Activated CD4-positive, alpha-beta memory T cell treated with anti-CD3 and anti-CD28 coated beads for 36 hours (primary cell): Measurements from ENCODE around the gene HUNK. TPM values are rescaled to one million over a fixed set of nuclear protein-coding genes. Genes with fewer than 3 reads are reported as not detected.

Experiments used
- CTCF ChIA-PET: fragments of 350-600 bp; sonication (Branson Sonifier 250); formaldehyde crosslinking; loops from one replicate; lab custom pipeline; 2021; ENCODE audit warnings: antibody characterized with exemption, inconsistent platforms; lab: Charles Lee
- POLR2A ChIA-PET: fragments of 350-600 bp; sonication (Branson Sonifier 250); formaldehyde crosslinking; loops from one replicate; lab custom pipeline; 2021; ENCODE audit warnings: antibody characterized with exemption; lab: Charles Lee
- DNase-seq: peaks from one replicate; pipeline ENCODE4 v3.0.0-alpha.2; 2020
- H3K27ac Mint-ChIP-seq: one replicate; pipeline ENCODE4 v1.8.0; 2021; ENCODE audit warnings: mixed read lengths
- H3K27me3 Mint-ChIP-seq: one replicate; pipeline ENCODE4 v1.8.0; 2021; ENCODE audit warnings: mixed read lengths
- H3K36me3 Mint-ChIP-seq: one replicate; pipeline ENCODE4 v1.8.0; 2021; ENCODE audit warnings: mixed read lengths
- H3K4me1 Mint-ChIP-seq: one replicate; pipeline ENCODE4 v1.8.0; 2021; ENCODE audit warnings: low read depth, mixed read lengths
- H3K4me3 Mint-ChIP-seq: one replicate; pipeline ENCODE4 v1.8.0; 2021; ENCODE audit warnings: mild to moderate bottlenecking, mixed read lengths
- H3K9me3 Mint-ChIP-seq: one replicate; pipeline ENCODE4 v1.8.0; 2021; ENCODE audit warnings: mixed read lengths
- intact Hi-C: fragments of 100-400 bp; cut with micrococcal nuclease; formaldehyde crosslinking; loops from one replicate; pipeline ENCODE4 v1.15.1; 2023
- total RNA-seq, 2 experiments: library from RNA; stranded (reverse); gene quantifications; one replicate each; pipeline ENCODE4 v1.2.3, GENCODE V29; 2021

The HUNK gene
- total RNA-seq, 2 experiments from 2014 or later, result 0.10 to 0.17 TPM

DNA sequence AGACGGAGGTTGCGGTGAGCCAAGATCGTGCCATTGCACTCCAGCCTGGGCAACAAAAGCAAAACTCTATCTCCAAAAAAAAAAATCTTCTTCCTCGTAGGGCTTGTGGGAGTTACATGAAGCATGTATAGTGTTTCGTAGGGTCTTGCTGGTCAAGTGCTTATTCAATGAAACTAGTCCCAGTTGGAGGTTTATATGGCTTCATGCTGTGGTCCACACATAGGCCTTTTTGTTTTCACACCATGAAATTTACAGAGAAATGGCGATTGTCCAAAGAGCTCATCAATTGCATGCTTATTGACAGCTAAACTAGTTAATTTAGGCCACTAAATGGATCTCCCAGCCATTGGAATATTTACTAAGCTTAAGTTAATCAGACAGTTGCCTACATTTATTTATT lies 29.6 kb downstream of the HUNK start:
- Mint-ChIP-seq H3K27me3 (peaks cover 9% of the 10 kb centered on the region), H3K36me3 (no peaks in the 10 kb centered on the region), H3K4me1 (peaks cover 8% of the 10 kb centered on the region), H3K4me3 (no peak overlapping the region), H3K27ac (no peak overlapping the region), H3K9me3 (no peaks in the 10 kb centered on the region)
- intact Hi-C loops, result no loop called here
- DNase-seq, result no peak
- ChIA-PET CTCF (no interaction called here), POLR2A (no interaction called here)

DNA sequence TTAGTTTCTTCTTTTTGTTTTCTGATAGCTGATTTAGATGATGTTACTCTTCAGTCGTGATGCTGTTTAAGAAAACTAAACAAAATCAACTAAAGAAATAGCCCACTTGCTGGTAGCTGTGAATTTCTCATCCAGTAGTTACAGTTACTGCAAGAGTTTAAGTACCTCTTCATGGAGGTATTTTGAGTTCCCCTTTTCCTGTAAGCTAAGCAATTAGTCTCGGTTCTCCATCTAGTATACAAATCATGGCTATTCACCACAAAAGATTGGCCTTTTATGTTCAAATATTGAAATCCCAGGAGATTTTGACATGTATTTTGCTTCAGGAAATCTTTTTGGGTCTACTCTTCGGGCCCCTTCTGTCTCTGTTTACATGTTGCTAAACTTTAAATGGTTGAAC lies 31.1 kb downstream of the HUNK start:
- peaks cover 17% of the 10 kb centered on the region for H3K27me3 Mint-ChIP-seq
- CTCF ChIA-PET, result interaction anchor here (1.5 kb wide), 1 partner anchor 14 kb away, joined by 4 read pairs; no protein-coding TSS in a partner anchor
- peaks cover 7% of the 10 kb centered on the region for H3K4me1 Mint-ChIP-seq
- no peaks in the 10 kb centered on the region for H3K36me3 Mint-ChIP-seq
- POLR2A ChIA-PET, result no interaction called here
- H3K4me3 Mint-ChIP-seq, result no peak overlapping the region
- H3K27ac Mint-ChIP-seq, result no peak overlapping the region
- intact Hi-C loops, result no loop called here
- DNase-seq, result no peak
- H3K9me3 Mint-ChIP-seq, result no peaks in the 10 kb centered on the region

DNA sequence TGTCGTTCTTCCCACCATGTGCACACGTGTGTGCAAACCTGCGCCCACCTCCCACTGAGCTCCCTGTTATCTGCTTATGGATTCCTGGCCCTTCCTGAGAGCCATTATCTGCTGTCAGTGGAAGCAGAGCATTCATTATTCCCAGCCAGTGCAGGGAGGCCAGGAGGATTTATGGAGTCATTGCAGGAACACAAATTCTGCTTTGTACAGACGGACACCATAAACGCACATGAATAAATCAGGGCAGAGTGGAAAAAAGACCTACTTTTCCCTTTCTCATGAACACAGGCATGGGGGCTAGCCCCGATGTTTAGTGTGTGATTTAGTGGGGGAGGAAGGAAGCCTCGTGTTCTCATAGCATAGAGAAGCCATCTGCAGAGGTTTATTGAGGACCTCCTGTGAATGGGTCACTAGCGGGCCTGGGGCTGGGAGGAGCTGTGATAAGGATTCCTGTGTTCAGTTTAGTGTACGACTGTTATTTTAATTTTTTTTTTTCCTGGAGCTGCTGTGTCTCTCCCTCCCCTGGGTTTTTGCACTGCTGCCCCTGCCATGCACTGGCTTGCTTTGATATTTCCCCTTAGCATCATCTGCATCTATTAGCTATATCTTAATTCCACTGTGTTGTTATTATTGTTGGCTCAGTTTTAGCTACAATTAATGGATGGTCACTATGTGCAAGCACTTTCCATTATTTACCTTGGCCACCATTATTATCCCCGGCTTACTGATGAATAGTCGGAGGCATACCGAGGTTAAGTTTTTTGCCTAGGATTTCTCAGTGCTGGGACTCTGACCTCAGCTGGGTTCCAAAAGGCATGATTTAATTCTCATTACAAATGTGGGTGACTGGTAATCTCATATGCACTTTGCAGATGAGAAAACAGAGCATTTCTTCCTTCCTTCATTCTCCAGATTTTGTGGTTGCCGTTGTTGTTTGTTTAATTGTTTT lies 33.0 kb downstream of the HUNK start:
- Mint-ChIP-seq H3K27me3 (peaks cover 29% of the 10 kb centered on the region), H3K27ac (no peak overlapping the region), H3K4me3 (no peak overlapping the region), H3K4me1 (no peaks in the 10 kb centered on the region), H3K36me3 (no peaks in the 10 kb centered on the region), H3K9me3 (no peaks in the 10 kb centered on the region)
- intact Hi-C loops, result no loop called here
- ChIA-PET POLR2A (no interaction called here), CTCF (no interaction called here)
- no peak for DNase-seq

DNA sequence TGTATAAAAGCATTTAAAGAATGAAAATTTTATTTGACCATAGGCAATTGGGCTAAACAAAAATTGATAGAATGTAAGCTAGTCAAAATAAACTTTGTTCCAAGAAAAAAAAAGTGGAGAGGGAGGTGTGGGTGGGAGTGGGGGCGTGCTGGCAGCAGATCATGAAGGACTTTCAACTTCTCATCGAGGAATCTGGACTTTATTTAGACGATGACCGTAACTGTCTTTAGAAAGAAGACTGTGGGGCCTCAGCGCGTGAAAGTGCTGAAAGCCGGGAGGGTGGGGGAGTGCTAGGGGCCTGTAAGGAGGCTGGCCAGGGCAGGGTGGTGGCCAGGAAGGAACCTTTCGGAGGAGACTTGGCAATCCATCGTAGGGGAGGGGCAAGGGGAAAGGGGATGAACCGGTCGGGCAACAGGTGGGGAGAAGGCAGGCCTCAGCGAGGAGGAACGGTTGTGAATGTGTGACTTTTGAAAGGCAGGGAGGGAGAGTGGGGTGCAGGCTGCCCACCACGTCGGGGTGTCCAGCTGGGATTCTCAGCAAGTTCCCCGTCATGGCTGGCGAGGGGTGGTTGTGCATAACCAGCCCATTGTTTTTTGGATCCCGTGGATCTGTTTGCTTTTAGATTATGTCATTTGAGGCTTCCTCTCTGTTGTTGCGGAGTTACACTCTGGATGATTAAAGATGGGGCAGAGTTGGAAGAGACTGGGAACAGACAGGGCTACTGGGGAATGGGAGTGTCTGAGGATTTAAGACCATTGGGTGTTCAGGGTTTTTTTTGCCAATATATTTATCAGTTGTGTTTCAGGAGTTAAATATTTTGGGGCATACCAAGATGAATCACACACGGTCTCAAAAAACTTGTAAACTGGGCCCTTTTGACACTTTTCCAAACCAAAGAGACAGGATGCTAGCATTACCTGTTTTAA lies 35.5 kb downstream of the HUNK start:
- no peak overlapping the region for H3K4me3 Mint-ChIP-seq
- H3K36me3 Mint-ChIP-seq, result no peaks in the 10 kb centered on the region
- intact Hi-C loops, result no loop called here
- no peak for DNase-seq
- no peaks in the 10 kb centered on the region for H3K4me1 Mint-ChIP-seq
- H3K27me3 Mint-ChIP-seq, result peaks cover 32% of the 10 kb centered on the region
- H3K27ac Mint-ChIP-seq, result no peak overlapping the region
- ChIA-PET CTCF (no interaction called here), POLR2A (no interaction called here)
- no peaks in the 10 kb centered on the region for H3K9me3 Mint-ChIP-seq

DNA sequence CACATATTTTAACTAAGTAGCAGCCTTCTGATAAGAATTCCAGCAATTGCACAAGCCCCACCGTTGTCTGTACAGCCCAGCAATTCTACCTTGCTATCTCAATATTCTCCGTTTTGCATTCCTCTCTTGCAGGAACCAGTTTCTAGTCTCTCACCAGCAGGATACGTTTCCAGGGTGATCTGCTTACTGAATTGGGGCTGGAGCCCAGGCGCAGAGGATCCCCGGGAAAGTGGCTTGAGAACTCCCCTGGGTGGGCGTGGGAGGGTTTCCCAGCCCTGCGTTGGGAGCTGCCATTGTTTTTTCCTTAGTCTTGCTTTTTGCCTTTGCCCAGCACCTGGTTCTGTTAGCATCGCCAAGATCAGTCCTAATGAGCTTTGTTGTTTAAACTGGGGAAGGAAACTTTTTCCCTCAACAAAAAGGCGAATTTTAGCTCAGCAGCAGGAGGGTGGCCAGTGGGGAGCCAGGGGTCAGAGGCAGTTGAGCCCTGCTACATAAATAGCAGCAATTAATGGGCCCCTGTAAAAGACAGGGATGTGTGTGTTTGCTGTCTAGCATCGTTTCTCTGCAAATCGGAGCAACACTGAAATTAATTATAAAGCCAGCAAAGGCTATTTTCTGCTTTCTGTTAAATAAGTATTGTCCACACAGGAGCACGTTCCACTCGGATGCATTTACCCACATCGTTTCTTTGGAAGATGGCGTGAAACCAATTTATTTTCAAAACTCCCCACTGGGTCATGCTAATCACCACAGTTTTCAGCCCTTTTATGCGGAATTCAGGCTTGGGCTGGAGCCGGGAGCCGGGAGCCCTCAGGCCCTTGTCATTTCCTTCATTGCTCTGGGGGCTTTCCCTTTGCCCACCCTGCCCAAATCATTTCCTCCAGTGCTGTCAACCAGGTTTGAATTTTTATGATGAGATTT lies 36.6 kb downstream of the HUNK start:
- Mint-ChIP-seq H3K36me3 (no peaks in the 10 kb centered on the region), H3K27me3 (peaks cover 32% of the 10 kb centered on the region), H3K27ac (no peak overlapping the region), H3K4me3 (no peak overlapping the region), H3K9me3 (no peaks in the 10 kb centered on the region), H3K4me1 (no peaks in the 10 kb centered on the region)
- ChIA-PET CTCF (no interaction called here), POLR2A (no interaction called here)
- intact Hi-C loops, result no loop called here
- DNase-seq, result no peak

DNA sequence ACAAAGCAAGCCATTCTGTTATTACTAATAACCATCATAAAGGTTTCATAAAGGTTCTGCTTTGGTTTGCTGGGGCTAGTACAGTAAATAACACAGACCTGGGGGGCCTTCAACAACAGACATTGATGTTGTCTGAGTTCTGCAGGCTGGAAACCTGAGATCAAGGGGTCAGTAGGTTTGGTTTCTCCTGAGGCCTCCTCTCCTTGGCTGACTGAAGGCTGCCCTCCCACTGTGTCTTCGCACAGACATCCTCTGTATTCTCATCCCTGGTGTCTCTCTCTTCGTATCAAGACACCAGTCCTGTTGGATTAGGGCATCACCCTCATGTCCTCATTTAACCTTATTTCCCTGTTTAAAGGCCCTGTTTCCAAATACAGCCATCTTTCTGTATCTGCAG lies 37.3 kb downstream of the HUNK start:
- intact Hi-C loops, result no loop called here

DNA sequence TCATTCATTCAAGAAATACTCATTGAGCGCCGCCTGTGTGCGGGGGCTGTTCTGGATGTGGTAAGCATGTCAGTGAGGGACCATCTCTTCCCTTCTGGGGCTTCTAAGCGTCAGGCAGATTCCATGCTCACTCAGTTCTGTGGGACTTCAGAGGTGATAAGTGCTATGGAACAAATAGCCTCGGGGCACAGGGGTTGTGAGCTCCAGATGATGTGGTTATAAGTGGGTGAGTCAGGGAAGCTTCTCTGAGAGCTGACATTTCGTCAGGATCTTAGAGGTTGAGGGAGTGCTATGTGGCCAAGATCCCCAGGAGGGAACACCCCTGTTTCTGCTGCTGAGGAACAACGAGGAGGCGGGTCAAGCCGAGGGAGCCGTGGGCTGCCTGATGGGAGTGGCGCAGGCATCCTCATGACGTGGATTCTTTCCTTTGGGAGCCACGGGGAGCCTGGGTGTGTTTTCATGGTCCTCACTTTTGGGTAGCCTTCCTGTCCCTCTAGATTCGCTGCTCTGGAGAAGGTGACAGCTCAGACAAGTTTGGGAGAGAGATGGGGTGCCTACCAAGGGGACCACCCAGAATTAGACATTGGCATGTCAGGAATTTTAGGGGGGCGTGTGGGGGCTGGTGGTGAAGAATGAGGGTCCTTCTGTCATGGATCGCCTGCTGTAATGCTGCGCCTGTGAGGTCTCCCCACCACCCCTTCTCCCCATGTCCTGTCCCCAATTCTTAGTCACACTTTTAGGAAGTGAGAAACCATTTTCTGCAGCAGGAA lies 38.5 kb downstream of the HUNK start:
- POLR2A ChIA-PET, result no interaction called here
- peaks cover 29% of the 10 kb centered on the region for H3K27me3 Mint-ChIP-seq
- H3K27ac Mint-ChIP-seq, result no peak overlapping the region
- no peaks in the 10 kb centered on the region for H3K4me1 Mint-ChIP-seq
- H3K9me3 Mint-ChIP-seq, result no peaks in the 10 kb centered on the region
- no peak for DNase-seq
- H3K36me3 Mint-ChIP-seq, result no peaks in the 10 kb centered on the region
- intact Hi-C loops, result no loop called here
- H3K4me3 Mint-ChIP-seq, result no peak overlapping the region
- CTCF ChIA-PET, result no interaction called here

More for the DNA sequence above, 37.3 kb downstream of the HUNK start:
- no peaks in the 10 kb centered on the region for H3K4me1 Mint-ChIP-seq
- ChIA-PET POLR2A (no interaction called here), CTCF (no interaction called here)
- no peaks in the 10 kb centered on the region for H3K36me3 Mint-ChIP-seq
- H3K27me3 Mint-ChIP-seq, result peaks cover 31% of the 10 kb centered on the region
- H3K9me3 Mint-ChIP-seq, result no peaks in the 10 kb centered on the region
- no peak for DNase-seq
- no peak overlapping the region for H3K4me3 Mint-ChIP-seq
- H3K27ac Mint-ChIP-seq, result no peak overlapping the region

DNA sequence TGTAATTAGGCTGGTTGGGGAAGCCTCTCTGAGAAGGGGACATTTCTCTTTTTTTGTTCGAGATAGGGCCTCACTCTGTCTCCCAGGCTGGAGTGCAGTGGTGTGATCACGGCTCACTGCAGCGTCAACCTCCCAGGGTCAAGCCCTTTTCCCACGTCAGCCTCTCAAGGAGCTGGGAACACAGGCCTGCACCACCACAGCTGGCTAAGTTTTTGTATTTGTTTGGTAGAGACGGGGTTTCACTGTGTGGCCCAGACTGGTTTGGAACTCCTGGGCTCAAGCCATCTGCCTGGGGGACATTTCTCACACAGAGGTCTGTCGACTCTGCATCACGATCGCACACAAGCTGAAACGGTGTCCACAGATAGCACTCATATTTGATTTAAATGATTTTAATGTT lies 39.7 kb downstream of the HUNK start:
- ChIA-PET POLR2A (no interaction called here), CTCF (no interaction called here)
- Mint-ChIP-seq H3K27me3 (peaks cover 23% of the 10 kb centered on the region), H3K27ac (no peak overlapping the region), H3K4me1 (no peaks in the 10 kb centered on the region), H3K9me3 (no peaks in the 10 kb centered on the region), H3K36me3 (no peaks in the 10 kb centered on the region), H3K4me3 (no peak overlapping the region)
- DNase-seq, result no peak
- intact Hi-C loops, result no loop called here

DNA sequence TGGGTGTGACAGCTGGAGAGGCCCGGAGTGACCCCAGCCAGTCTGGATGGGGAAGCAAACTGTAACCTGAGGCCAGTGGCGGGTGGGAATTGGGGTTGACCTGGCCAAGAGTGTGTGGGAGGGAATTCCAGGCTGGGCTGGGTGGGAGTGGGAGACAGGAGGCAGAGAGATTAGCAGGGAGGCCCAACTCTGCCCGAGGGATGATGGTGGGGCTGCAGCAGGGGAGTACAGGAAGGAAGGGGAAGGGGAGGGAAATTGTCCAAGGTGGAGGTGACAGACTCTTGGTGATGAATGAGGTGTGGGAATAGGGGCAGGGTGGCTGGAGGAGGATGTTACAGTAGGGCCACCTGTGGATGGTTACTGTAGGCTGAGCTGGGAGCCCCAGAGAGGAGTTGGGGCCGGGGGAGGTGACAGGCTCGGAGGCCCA lies 40.4 kb downstream of the HUNK start:
- Mint-ChIP-seq H3K9me3 (no peaks in the 10 kb centered on the region), H3K36me3 (no peaks in the 10 kb centered on the region), H3K27me3 (peaks cover 22% of the 10 kb centered on the region), H3K4me3 (no peak overlapping the region), H3K27ac (no peak overlapping the region), H3K4me1 (no peaks in the 10 kb centered on the region)
- POLR2A ChIA-PET, result no interaction called here
- CTCF ChIA-PET, result no interaction called here
- intact Hi-C loops, result no loop called here
- no peak for DNase-seq

DNA sequence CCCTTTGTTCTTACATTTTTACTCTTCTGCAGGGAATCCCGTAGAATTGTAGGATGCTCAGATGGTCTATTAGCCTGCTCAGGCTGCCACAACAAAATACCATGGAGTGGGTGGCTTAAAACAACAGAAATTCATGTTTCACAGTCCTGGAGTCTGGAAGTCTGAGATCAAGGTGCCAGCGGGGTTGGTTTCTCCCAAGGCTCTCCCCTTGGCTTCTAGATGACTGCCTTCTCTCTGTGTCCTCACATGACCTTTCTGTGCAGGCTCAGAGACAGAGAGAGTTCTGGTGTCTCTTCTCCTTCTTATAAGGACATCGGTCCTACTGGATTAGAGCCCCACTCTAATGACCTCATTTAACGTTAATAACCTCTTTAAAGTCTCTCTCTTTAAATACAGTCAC lies 41.7 kb downstream of the HUNK start:
- no peak overlapping the region for H3K4me3 Mint-ChIP-seq
- intact Hi-C loops, result no loop called here
- ChIA-PET CTCF (no interaction called here), POLR2A (no interaction called here)
- H3K4me1 Mint-ChIP-seq, result no peaks in the 10 kb centered on the region
- no peak for DNase-seq
- no peaks in the 10 kb centered on the region for H3K9me3 Mint-ChIP-seq
- no peaks in the 10 kb centered on the region for H3K36me3 Mint-ChIP-seq
- H3K27me3 Mint-ChIP-seq, result peaks cover 10% of the 10 kb centered on the region
- H3K27ac Mint-ChIP-seq, result no peak overlapping the region

DNA sequence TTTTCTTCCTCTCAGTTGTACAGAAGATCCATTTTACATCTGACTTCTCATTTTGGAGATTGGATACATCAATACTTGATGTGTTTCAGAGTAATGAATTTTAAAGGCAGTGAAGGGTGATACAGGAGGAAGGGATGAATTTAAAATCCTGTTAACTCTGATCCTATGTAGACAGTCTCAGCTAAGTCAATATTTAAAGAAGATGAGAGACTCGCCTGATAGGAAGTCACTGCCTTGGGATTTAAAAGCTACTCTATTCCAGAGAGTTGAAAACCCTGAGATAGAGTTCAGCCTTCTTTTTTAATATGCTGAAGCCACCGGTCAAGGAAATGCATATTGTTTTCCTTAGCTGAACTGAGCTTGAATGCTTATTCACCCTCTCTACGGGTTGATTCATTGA lies 42.7 kb downstream of the HUNK start:
- Mint-ChIP-seq H3K4me1 (no peaks in the 10 kb centered on the region), H3K27me3 (peaks cover 6% of the 10 kb centered on the region), H3K36me3 (no peaks in the 10 kb centered on the region), H3K27ac (no peak overlapping the region), H3K9me3 (no peaks in the 10 kb centered on the region), H3K4me3 (no peak overlapping the region)
- POLR2A ChIA-PET, result no interaction called here
- CTCF ChIA-PET, result interaction anchor here (0.6 kb wide), 1 partner anchor 44 kb away, joined by 3 read pairs; no protein-coding TSS in a partner anchor
- no peak for DNase-seq
- intact Hi-C loops, result no loop called here
